ENCODE results near the gene PROSER2.

PROSER2 gene

GRCh38 chr10:11823989-11824346 lies 812 bp downstream of the PROSER2 start:
- Mint-ChIP-seq H3K4me1 (peaks cover 15% of the 10 kb centered on the region), H3K9me3 (no peaks in the 10 kb centered on the region), H3K27ac (peak overlapping the region; percentile 41), H3K4me3 (peak overlapping the region; percentile 86), H3K27me3 (peaks cover 32% of the 10 kb centered on the region), H3K36me3 (no peaks in the 10 kb centered on the region)

- Mint-ChIP-seq H3K4me1 (peaks cover 15% of the 10 kb centered on the region), H3K27me3 (peaks cover 32% of the 10 kb centered on the region), H3K4me3 (peak overlapping the region; percentile 86), H3K9me3 (no peaks in the 10 kb centered on the region), H3K36me3 (no peaks in the 10 kb centered on the region), H3K27ac (no peak overlapping the region)
Measured at GRCh38 chr10:11824376-11824775, 1.2 kb downstream of the PROSER2 start.

DNA sequence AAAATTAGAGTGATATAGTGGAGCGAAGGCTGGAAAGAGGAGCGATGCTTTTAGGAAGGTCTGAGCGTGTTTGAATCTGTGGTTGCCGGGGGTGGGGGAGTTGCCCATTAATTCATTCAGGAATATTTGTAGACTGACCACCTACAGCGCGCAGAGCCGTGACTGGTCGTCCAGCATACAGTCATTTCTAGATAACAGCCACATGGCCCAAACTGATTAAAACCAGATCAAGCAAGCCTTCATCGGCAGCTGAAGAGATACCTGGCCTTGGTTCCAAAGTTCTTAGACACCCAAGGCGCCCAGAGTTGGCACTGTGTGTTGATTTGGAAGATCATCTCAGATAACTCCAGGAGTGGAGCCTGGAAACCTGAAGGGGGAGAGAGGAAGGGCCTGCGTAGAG lies 1.7 kb downstream of the PROSER2 start:
- Mint-ChIP-seq H3K36me3 (no peaks in the 10 kb centered on the region), H3K4me3 (peak overlapping the region; percentile 47), H3K4me1 (peaks cover 11% of the 10 kb centered on the region), H3K9me3 (no peaks in the 10 kb centered on the region), H3K27ac (no peak overlapping the region), H3K27me3 (peaks cover 30% of the 10 kb centered on the region)

- H3K36me3 Mint-ChIP-seq = no peaks in the 10 kb centered on the region
- H3K27me3 Mint-ChIP-seq = peaks cover 30% of the 10 kb centered on the region
- no peak overlapping the region for H3K27ac Mint-ChIP-seq
- peaks cover 11% of the 10 kb centered on the region for H3K4me1 Mint-ChIP-seq
- no peak overlapping the region for H3K4me3 Mint-ChIP-seq
- no peaks in the 10 kb centered on the region for H3K9me3 Mint-ChIP-seq
Measured at GRCh38 chr10:11825796-11826414, 2.7 kb downstream of the PROSER2 start.

- no peaks in the 10 kb centered on the region for H3K36me3 Mint-ChIP-seq
- no peak overlapping the region for H3K4me3 Mint-ChIP-seq
- H3K27me3 Mint-ChIP-seq = peaks cover 26% of the 10 kb centered on the region
- no peaks in the 10 kb centered on the region for H3K9me3 Mint-ChIP-seq
- H3K27ac Mint-ChIP-seq = no peak overlapping the region
- H3K4me1 Mint-ChIP-seq = peaks cover 11% of the 10 kb centered on the region
Measured at GRCh38 chr10:11827006-11827405, 3.9 kb downstream of the PROSER2 start.

DNA sequence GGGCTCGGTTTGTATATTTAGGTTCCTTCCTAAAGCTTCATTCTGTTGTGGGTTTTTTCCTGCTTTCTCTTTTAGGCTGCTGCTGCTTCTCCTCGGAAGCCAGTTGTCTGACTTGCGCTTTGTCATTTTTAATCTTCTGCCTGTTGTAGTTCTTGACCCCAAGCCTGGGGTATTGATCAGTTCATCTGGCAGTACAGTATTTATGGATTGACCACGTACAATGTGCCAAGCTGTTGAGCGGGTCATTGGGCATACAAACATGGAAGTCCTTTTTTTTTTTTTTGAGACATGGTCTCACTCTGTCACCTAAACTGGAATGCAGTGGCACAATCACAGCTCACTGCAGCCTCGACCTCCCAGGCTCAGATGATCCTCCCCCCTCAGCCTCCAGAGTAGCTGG lies 4.3 kb downstream of the PROSER2 start:
- H3K9me3 Mint-ChIP-seq = no peaks in the 10 kb centered on the region
- H3K4me1 Mint-ChIP-seq = peaks cover 11% of the 10 kb centered on the region
- no peak overlapping the region for H3K4me3 Mint-ChIP-seq

GRCh38 chr10:11828682-11829284 lies 5.6 kb downstream of the PROSER2 start:
- Mint-ChIP-seq H3K4me3 (no peak overlapping the region), H3K36me3 (peaks cover 1% of the 10 kb centered on the region), H3K27ac (no peak overlapping the region), H3K9me3 (no peaks in the 10 kb centered on the region), H3K4me1 (peaks cover 11% of the 10 kb centered on the region), H3K27me3 (peaks cover 25% of the 10 kb centered on the region)

More for the DNA sequence above, 4.3 kb downstream of the PROSER2 start:
- Mint-ChIP-seq H3K27me3 (peaks cover 24% of the 10 kb centered on the region), H3K27ac (no peak overlapping the region), H3K36me3 (no peaks in the 10 kb centered on the region)

- H3K9me3 Mint-ChIP-seq = no peaks in the 10 kb centered on the region
- no peaks in the 10 kb centered on the region for H3K4me1 Mint-ChIP-seq
- H3K27ac Mint-ChIP-seq = no peak overlapping the region
- H3K4me3 Mint-ChIP-seq = no peak overlapping the region
- H3K27me3 Mint-ChIP-seq = peaks cover 7% of the 10 kb centered on the region
- H3K36me3 Mint-ChIP-seq = peaks cover 1% of the 10 kb centered on the region
Measured at GRCh38 chr10:11830836-11831519, 7.8 kb downstream of the PROSER2 start.

DNA sequence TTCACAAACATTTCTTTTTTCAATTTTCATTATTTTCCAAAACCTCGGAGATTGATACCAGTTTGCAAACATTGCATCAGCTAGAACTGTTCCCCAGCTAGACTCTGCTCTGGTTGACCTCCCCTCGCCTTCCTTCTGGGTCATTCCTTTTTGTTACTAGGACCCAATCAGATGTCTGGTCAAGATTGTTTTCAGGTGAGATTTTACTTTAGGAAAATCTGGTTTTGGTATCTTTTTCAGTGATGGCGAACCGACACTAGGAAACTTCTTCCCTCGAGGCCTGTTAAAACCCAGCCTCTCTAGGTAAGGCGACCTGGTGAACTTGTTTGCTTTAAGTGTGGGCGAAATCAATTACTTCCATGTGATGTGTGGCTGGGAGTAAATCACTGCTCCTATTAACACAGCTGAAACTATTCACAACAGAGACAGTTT lies 8.4 kb downstream of the PROSER2 start:
- no peak overlapping the region for H3K4me3 Mint-ChIP-seq
- no peaks in the 10 kb centered on the region for H3K9me3 Mint-ChIP-seq
- no peaks in the 10 kb centered on the region for H3K4me1 Mint-ChIP-seq
- peaks cover 5% of the 10 kb centered on the region for H3K27me3 Mint-ChIP-seq
- H3K27ac Mint-ChIP-seq = no peak overlapping the region
- H3K36me3 Mint-ChIP-seq = peaks cover 1% of the 10 kb centered on the region

DNA sequence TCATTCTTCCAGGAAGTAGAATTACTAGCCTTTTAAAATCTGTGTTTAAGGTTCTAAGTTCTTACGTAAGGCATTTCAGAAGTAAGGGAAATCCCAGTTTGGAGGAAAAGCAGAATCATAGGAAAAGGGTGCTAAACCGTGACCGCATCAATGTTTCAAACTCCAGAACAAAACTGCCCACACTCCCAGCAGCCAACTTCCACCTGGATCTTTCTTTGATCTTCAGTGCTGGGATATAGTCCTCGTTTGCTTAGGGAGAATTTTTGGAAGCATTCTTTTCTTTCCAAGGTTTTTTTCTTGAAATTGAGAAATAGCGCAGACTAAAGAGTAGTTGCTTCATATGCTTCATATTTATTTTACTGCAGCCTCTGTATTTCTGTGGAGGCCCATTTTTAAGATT lies 8.9 kb downstream of the PROSER2 start:
- Mint-ChIP-seq H3K4me3 (no peak overlapping the region), H3K27ac (no peak overlapping the region), H3K36me3 (peaks cover 1% of the 10 kb centered on the region), H3K4me1 (no peaks in the 10 kb centered on the region), H3K27me3 (peaks cover 6% of the 10 kb centered on the region), H3K9me3 (no peaks in the 10 kb centered on the region)

GRCh38 chr10:11835061-11835460 lies 11.9 kb downstream of the PROSER2 start:
- H3K9me3 Mint-ChIP-seq = no peaks in the 10 kb centered on the region
- H3K36me3 Mint-ChIP-seq = peaks cover 1% of the 10 kb centered on the region
- no peak overlapping the region for H3K27ac Mint-ChIP-seq
- H3K4me1 Mint-ChIP-seq = no peaks in the 10 kb centered on the region
- H3K27me3 Mint-ChIP-seq = peaks cover 4% of the 10 kb centered on the region
- no peak overlapping the region for H3K4me3 Mint-ChIP-seq

DNA sequence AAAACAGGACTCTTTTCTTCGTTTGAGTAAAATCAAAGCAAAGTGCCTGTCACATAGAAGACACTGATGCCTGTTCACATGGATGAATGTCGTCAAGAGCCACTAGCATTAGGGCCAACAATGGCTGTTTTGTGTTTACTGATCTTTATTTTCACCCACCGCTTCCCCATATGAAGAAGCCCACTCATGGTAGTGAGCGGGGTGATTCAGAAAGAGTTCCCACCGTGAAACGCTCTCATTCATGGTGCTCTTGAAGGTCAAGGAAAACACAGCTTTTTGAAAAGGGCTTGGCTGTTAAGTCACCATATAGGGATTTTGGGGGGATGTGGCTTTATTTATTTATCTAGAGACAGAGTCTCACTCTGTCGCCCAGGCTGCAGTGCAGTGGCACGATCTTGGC lies 12.5 kb downstream of the PROSER2 start:
- Mint-ChIP-seq H3K9me3 (no peaks in the 10 kb centered on the region), H3K4me3 (no peak overlapping the region), H3K27me3 (peaks cover 4% of the 10 kb centered on the region), H3K4me1 (no peaks in the 10 kb centered on the region), H3K36me3 (peaks cover 1% of the 10 kb centered on the region), H3K27ac (no peak overlapping the region)

DNA sequence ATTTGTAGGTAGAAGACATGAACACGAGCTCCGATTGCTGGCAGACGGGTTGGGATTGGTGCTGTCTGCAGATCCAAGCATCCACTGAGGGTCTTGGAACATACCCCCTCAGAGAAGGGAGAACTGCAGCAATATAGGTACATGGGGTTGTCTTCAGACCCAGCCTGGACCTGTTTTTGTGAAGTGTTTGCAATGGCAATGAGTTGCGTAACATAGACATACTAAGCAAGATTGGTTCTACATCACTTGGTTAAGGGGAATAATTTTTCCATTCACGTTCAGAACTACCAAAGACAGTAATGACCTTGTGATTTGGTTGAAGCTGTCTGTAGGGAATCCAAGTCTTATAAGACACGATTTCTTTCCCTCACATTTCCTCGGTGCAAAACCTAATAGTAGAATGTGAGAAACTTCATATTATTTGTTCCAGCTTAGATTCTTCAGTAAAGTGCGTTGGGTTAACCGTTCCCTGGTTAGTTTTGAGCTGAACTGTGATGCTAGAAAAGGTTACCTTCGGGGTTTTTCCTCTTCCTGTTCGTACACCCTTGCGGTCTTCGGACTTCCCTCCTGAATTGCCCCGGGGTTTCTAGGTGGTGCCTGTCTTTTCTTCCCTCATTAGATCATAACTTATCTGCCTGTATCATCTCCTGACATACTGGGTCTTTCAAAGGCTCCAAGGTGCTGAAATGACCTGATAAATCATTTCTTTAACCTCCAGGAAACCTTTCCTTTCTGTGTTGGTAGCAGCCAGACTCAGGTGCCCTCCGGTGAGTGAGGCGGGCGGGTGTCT lies 14.4 kb downstream of the PROSER2 start:
- Mint-ChIP-seq H3K27me3 (peaks cover 4% of the 10 kb centered on the region), H3K4me1 (no peaks in the 10 kb centered on the region), H3K4me3 (no peak overlapping the region), H3K27ac (no peak overlapping the region), H3K36me3 (peaks cover 1% of the 10 kb centered on the region), H3K9me3 (no peaks in the 10 kb centered on the region)

DNA sequence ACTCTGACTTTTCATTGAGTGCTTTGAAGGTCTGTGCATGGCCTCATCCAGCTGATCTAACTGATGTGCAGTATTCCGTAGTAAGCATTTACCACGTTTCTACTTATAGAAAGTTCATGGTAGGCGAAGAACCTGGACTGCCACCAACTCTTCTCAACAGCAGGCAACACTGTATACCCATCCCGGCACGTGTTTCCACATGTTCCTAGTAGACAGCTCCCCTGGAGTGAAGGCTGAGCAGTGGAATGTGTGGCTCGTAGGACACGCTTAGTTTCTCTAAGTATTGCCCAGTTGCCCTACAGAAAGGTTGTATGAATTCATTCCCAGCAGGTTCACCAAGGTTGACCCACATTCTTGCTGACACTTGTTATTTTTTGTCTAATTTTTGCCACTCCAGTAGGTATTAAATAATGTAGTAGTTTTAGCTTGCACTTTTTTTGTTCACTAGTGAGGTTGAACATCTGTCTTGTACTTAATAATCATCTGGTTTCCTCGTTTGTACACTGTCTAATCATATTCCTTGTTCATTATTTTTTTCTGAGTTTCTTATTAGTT lies 15.2 kb downstream of the PROSER2 start:
- no peak overlapping the region for H3K4me3 Mint-ChIP-seq
- H3K9me3 Mint-ChIP-seq = no peaks in the 10 kb centered on the region
- no peaks in the 10 kb centered on the region for H3K4me1 Mint-ChIP-seq
- peaks cover 1% of the 10 kb centered on the region for H3K36me3 Mint-ChIP-seq
- peaks cover 4% of the 10 kb centered on the region for H3K27me3 Mint-ChIP-seq
- no peak overlapping the region for H3K27ac Mint-ChIP-seq

DNA sequence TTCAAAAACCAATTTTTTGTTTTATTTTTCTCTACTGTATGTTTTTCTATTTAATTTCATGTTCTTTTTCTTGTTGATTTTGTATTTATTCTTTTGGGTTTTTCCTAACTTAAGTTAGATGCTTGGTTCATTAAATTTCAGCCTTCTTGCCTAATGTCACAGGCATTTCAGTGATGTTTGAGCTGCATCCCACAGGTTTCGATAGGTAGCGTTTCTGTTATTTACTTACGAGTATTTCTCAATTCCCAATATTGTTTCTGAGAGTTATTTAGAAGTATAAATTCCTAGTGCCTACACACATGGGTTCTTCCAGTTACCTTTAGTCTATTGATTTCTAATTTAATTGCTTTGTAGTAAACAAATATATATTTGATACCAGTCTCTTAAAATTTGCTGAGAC lies 18.2 kb downstream of the PROSER2 start:
- no peaks in the 10 kb centered on the region for H3K9me3 Mint-ChIP-seq
- no peak overlapping the region for H3K4me3 Mint-ChIP-seq
- peaks cover 5% of the 10 kb centered on the region for H3K27me3 Mint-ChIP-seq
- peaks cover 19% of the 10 kb centered on the region for H3K4me1 Mint-ChIP-seq
- no peak overlapping the region for H3K27ac Mint-ChIP-seq
- no peaks in the 10 kb centered on the region for H3K36me3 Mint-ChIP-seq
